Measurements from ENCODE around the gene RNU6-9. TPM values are rescaled to one million over a fixed set of nuclear protein-coding genes. Genes with fewer than 3 reads are reported as not detected.

RNU6-9 gene
- total RNA-seq, 1 donor from 2014 or later: not detected

- Histone ChIP-seq H3F3A (ENCODE audit: low read depth) (peaks cover 14% of the 10 kb centered on the region), H3K4me2 (no peak overlapping the region), H3K4me3 (no peak overlapping the region), H4K20me1 (ENCODE audit: low read depth) (peaks cover 3% of the 10 kb centered on the region), H3K79me2 (ENCODE audit: low read depth) (no peaks in the 10 kb centered on the region), H3K27ac (no peak overlapping the region), H3K9ac (no peak overlapping the region), H3K27me3 (peaks cover 58% of the 10 kb centered on the region), H3K4me1 (no peaks in the 10 kb centered on the region), H3K9me3 (ENCODE audit: low read depth) (no peaks in the 10 kb centered on the region), H2AFZ (replicated peaks) (no peak overlapping the region), H3K36me3 (no peaks in the 10 kb centered on the region)
- Mint-ChIP-seq H3K4me1 (peaks cover 4% of the 10 kb centered on the region), H3K27ac (no peak overlapping the region), H3K9me3 (no peaks in the 10 kb centered on the region), H3K27me3 (ENCODE audit: insufficient read depth, low read depth) (peaks cover 30% of the 10 kb centered on the region), H3K36me3 (no peaks in the 10 kb centered on the region), H3K4me3 (peak overlapping the region; percentile 59)
- DNase-seq (ENCODE audit: low spot score): no peak
- TF ChIP-seq EZH2phosphoT487 (IDR thresholded peaks at IDR 0.05) (no peak), CTCF (IDR thresholded peaks at IDR 0.05) (no peak), EZH2 (IDR thresholded peaks at IDR 0.05) (no peak)
These were observed 35.0 kb upstream of the RNU6-9 start for GRCh38 chr19:858284-858683.

- H3K4me3 ChIP-seq: peak within 1 kb of the TSS; percentile 42
- H2AFZ ChIP-seq (replicated peaks): no peak within 1 kb of the TSS
- no peaks in the 10 kb centered on the region for H3K9me3 ChIP-seq (ENCODE audit: low read depth)
- H4K20me1 ChIP-seq (ENCODE audit: low read depth): peaks cover 5% of the 10 kb centered on the region
- peaks cover 35% of the 10 kb centered on the region for H3K27me3 Mint-ChIP-seq (ENCODE audit: insufficient read depth, low read depth)
- H3K36me3 ChIP-seq: no peaks in the 10 kb centered on the region
- no peak within 1 kb of the TSS for H3K9ac ChIP-seq
- H3K4me3 Mint-ChIP-seq: peak within 1 kb of the TSS; percentile 59
- no peak within 1 kb of the TSS for H3K27ac Mint-ChIP-seq
- H3K27ac ChIP-seq: no peak within 1 kb of the TSS
- peaks cover 61% of the 10 kb centered on the region for H3K27me3 ChIP-seq
- H3K4me2 ChIP-seq: peak within 1 kb of the TSS; percentile 75
- no peaks in the 10 kb centered on the region for H3K4me1 ChIP-seq
- peaks cover 4% of the 10 kb centered on the region for H3K4me1 Mint-ChIP-seq
- H3F3A ChIP-seq (ENCODE audit: low read depth): peaks cover 22% of the 10 kb centered on the region
- no peak for DNase-seq (ENCODE audit: low spot score)
- TF ChIP-seq EZH2 (IDR thresholded peaks at IDR 0.05): no peak
- no peak for TF ChIP-seq EZH2phosphoT487 (IDR thresholded peaks at IDR 0.05)
- no peak for TF ChIP-seq CTCF (IDR thresholded peaks at IDR 0.05)
- no peaks in the 10 kb centered on the region for H3K36me3 Mint-ChIP-seq
- H3K79me2 ChIP-seq (ENCODE audit: low read depth): no peaks in the 10 kb centered on the region
- H3K9me3 Mint-ChIP-seq: no peaks in the 10 kb centered on the region
These were observed 34.1 kb upstream of the RNU6-9 start, which contains the start of gene CFD for GRCh38 chr19:858868-859843. Gene CFD, plus strand, starts transcription at chr19:859664. Its CDS starts 26 bp downstream, at chr19:859690.

GRCh38 chr19:861141-861755 is 32.0 kb upstream of the RNU6-9 start:
- H3K36me3 Mint-ChIP-seq: peaks cover 3% of the 10 kb centered on the region
- DNase-seq (ENCODE audit: low spot score): no peak
- peaks cover 38% of the 10 kb centered on the region for H3K27me3 Mint-ChIP-seq (ENCODE audit: insufficient read depth, low read depth)
- Histone ChIP-seq H3K36me3 (no peaks in the 10 kb centered on the region), H3K4me3 (peak overlapping the region; percentile 14), H3K4me2 (peak overlapping the region; percentile 49), H3K9ac (no peak overlapping the region), H4K20me1 (ENCODE audit: low read depth) (peaks cover 12% of the 10 kb centered on the region), H3K27ac (no peak overlapping the region), H3K79me2 (ENCODE audit: low read depth) (no peaks in the 10 kb centered on the region), H3F3A (ENCODE audit: low read depth) (peaks cover 30% of the 10 kb centered on the region), H3K9me3 (ENCODE audit: low read depth) (no peaks in the 10 kb centered on the region), H3K4me1 (no peaks in the 10 kb centered on the region), H3K27me3 (peaks cover 61% of the 10 kb centered on the region), H2AFZ (replicated peaks) (no peak overlapping the region)
- no peak overlapping the region for H3K4me3 Mint-ChIP-seq
- H3K4me1 Mint-ChIP-seq: peaks cover 7% of the 10 kb centered on the region
- no peak for TF ChIP-seq EZH2 (IDR thresholded peaks at IDR 0.05)
- no peak for TF ChIP-seq EZH2phosphoT487 (IDR thresholded peaks at IDR 0.05)
- no peak for TF ChIP-seq CTCF (IDR thresholded peaks at IDR 0.05)
- H3K27ac Mint-ChIP-seq: no peak overlapping the region
- H3K9me3 Mint-ChIP-seq: no peaks in the 10 kb centered on the region
